GOT3 (cell line): ENCODE data around the gene H3-3A.
"Not testable (repeated sequence)": the region's sequence is repeated elsewhere in the genome, so short reads cannot be mapped to it uniquely, and the experiment has no call there.

ENCODE experiments used
- DNase-seq: peaks from one replicate; lab custom pipeline; 2025; ENCODE audit warnings: mixed read lengths; lab: John Stamatoyannopoulos, UW

H3-3A gene

DNA sequence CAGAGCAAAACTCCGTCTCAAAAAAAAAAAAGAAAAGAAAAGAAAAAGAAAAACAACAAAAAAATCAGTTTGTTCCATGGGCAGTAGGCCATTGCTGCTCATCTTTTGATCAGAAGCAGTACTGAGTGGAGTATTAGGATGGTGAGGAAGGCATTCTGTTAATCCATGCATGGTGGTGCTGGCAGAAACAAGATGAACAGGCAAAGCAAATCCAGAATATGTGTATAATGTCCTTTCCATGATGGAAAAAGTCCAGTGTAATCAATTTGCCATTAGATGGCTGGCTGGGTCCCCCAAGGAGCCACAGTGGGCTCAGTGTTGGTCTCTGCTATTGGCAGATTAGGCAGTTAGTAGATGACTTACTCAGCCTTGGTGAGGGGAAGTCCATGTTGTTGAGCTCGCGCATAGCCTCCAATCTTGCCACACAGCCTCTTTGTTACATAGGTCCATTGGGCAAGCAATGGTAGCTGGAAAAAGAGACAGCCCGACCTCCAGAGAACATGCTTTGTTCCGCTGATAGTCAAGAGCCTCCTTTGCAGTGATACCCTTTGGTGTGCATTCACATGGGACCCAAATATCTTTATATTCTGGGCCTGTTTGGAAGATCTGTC is 23.3 kb downstream of the H3-3A start:
- no peak for DNase-seq

DNA sequence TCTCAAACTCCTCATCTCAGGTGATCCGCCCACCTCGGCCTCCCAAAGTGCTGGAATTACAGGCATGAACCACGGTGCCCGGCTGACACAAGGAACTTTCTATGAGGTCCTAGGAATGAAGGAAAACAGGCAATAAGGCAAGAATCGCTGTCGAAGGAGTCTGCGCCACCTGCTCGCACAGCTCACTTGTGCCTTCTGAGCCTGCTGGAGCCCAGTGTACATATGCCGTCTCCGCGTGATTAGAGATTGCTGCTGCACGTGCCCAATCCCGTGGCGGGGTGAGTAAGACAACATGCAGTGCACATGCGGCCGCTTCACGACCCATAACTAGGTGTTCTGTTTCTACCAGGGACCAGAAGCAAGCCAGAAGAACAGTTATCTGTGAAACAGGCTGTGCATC is 24.3 kb downstream of the H3-3A start:
- DNase-seq: no peak

DNA sequence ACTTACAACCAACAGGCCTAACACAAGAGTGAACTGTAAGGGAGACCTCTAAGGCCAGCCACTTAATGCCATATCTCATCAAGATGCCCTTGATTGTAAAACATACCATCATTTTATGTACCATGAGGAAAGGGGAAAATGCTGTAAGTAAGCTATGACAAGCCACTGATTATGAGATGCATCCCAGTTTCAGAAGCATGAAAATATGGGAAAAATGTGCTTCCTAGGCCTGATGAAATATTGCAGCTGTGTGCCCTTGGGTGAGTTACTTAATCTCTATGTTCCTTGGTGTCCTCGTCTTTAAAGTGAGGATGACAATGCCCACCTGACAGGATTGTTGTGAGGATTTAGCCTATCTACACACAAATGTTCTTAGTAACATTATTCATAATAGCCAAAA is 28.9 kb downstream of the H3-3A start:
- no peak for DNase-seq

DNA sequence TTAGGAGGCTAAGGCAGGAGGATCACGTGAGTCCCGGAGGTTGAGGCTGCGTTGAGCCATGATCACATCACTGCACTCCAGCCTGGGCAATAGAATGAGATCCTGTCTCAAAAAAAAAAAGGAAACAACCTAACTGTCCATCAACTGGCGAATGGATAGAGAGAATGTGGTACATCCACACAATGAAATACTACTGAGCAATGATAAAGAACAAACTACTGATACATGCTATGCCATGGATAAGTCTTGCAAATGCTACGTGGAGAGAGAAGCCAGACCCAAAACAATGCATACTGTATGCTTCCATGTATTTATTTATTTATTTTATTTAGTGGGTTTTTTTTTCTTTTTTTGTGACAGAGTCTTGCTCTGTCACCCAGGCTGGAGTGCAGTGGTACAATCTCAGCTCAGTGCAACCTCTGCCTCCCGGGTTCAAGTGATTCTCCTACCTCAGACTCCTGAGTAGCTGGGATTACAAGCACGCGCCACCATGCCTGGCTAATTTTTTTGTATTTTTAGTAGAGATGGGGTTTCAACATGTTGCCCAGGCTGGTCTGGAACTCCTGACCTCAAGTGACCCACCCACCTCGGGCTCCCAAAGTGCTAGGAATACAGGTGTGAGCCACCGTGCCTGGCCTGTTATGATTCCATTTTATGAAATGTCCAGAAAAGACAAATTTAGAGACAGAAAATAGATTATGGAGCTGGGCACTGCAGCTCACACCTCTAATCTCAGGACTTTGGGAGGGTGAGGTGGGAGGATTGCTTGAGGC is 29.7 kb downstream of the H3-3A start:
- DNase-seq: not testable (repeated sequence)

DNA sequence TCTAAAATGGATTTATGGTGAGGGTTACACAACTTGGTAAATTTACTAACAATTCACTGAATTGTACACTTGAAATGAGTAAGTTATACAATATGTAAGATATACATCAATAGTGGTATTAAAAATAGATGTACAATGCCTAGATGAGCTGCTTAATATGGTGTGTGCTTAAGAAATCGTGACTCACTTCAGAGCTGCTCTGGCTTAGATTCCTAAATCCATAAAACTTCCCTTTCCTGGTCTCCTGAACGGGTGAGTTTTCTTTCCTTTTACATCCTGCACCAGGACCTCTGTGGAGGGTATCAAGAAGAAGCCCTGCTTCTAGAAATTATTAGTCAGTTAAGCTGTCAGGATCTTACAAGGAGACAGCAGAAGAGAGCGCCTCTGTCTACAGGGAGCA is 30.4 kb downstream of the H3-3A start:
- no peak for DNase-seq

DNA sequence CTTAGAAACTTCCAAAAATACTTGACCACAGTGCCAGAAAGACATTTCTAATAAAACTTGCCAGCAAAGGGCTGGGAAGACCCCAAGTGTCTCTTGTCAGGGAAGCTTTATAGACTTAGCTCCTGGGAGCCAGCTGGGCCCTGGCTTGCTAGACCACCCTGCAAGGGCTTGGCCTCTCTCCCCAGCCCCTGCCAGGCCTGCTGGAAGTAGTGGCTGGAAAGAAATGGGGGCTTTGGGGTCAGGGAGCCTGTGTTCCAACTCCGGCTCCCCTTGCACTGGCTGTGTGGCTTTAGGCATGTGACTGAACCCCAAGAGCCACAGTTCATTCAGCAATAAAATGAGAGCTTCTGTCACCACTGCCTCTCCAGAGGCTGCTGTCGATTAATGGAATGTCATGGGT is 31.1 kb downstream of the H3-3A start:
- no peak for DNase-seq

DNA sequence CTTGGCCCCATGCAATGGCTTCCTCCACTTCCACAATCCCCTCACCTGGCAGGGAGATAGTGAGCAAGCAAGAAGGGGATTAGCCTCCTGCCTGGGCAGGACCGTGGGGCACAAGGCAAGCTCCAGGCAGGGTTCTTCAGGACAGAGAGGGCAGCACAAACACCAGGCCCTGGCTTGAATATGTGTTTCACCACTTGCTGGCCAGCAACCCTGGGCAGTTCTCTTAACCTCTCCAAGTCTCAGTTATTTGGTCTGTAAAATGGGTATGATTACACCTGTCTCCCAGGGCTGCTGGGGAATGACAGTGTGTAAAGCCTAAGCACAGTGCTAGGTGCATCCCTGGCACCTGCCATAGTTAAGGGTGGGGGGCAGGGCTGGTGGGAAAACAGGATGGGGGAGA is 31.9 kb downstream of the H3-3A start:
- DNase-seq: no peak

DNA sequence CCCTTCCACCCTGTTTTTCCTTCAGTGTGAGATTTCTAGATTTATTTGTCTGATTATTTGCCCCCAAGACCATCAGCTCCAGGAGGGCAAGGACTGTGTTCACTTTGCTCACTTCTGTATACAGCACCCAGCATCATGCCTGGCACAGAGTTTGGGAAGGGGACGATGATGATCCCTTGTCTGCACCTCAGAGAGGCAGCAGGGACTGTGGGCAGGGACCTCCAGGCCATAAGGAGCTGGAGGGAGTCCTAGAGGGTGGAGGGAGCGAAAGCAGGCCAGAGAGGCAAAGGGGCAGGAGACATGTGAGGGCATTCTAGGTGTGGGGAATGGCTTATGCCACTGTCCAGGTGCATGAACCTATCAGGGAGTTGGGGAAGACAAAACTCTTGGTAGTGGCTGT is 32.8 kb downstream of the H3-3A start:
- DNase-seq: no peak

DNA sequence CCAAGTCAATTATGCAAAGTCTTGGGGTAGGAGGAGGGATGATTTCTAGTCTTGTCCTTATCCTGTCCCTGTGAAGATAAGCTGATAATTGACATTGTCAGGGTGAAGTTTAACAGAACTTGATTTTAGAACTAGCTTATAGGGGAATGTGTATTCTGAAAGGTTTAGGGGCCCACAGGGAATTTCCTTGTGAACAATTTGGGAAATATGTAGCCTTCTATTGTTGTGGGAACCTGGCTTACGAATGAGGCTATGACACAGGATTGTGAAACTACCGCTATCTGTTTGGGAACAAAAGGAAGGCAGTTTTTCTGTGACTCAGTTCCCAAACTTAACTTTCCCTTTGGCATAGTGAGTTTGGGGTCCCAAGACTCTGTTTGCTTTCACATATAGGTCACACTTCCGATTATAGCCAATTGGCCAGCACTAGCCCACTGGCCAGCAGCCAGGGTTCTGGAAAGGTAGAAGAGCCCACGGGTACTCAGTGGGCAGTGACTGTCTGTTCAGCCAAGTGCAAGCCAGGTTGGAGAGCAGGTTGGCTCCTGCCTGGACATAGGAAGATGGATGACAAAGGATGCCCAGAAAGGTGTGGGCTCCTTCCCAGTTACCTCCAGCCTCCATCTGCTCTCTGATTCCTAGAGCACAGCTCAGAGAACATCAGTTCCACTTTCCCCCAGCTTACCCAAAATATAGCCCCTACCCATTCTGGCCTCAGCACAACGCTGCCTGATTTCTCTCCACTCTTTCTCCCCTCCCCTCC is 35.5 kb downstream of the H3-3A start:
- no peak for DNase-seq

DNA sequence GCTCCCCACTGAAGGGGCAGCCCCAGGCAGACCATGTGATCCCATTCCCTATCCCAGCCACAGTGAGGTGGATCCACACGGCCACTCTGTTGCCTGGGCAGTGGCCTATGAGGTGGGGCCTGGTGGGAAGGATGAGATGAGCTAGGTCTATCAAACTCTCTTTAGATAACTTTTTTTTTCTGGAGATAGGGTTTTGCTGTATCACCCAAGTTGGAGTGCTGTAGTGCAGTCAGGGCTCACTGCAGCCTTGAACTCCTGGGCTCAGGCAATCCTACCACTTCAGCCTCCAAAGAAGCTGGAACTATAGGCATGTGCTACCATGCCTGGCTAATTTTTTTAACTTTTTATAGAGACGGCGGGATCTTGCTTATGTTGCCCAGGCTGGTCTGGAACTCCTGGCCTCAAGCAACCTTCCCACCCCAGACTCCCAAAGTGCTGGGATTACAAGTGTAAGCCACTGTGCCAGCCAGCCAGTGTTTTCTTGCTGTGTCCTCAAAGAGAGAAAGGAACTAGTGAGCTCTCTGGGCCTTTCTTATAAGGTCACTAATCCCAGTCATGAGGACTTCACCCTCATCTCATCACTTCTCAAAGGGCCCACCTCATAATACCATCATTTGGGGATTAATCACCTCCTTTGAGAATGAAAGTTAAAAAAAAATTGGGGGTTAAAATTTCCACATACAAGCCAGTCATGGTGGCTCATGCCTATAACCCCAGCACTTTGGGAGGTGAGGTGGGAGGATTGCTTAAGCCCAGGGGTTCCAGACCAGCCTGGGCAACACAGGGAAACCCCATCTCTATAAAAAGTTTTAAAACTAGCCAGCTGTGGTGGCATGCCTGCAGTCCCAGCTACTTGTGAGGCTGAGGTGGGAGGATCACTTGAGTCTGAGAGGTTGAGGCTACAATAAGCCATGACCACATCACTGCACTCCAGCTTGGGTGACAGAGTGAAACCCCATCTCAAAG is 36.6 kb downstream of the H3-3A start:
- no peak for DNase-seq

DNA sequence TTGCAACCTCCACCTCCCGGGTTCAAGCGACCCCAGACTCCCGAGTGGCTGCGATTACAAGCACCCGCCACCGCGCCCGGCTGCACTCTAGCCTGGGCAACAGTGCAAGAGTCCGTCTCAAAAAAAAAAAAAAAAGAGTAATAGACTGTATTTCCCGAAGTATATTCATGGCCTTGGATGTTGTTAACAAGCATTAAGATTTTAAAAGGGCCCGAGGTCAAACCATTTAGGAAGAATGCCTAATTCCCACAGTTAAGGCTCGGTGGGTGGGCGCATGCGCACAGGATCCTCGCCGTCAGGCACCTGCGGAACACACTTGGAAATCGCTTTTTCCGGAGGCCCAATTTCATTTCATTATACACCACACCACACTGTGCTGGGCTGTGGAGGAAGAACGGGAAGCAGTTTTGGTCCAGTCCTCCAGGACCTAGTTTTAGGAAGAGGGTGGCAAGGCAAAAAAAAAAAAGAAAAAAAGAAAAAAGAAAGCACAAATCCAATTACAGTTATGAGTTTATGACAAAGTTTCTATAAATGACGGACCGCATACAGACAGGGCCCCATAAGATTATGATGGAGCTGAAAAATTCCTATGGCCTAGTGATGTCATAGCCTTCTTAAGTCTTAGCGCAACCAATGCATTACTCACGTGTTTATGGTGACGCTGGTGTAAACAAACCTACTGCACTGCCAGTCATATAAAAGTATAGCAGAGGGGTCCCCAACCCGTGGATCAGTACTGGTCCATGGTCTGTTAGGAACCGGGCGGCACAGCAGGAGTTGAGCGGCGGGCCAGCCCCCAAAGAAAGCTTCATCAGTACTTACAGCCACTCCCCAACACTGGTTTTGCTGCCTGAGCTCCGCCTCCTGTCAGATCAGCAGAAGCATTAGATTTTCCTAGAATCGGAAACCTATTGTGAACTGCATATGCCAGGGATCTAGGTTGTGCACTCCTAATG is 38.2 kb downstream of the H3-3A start:
- DNase-seq: no peak

DNA sequence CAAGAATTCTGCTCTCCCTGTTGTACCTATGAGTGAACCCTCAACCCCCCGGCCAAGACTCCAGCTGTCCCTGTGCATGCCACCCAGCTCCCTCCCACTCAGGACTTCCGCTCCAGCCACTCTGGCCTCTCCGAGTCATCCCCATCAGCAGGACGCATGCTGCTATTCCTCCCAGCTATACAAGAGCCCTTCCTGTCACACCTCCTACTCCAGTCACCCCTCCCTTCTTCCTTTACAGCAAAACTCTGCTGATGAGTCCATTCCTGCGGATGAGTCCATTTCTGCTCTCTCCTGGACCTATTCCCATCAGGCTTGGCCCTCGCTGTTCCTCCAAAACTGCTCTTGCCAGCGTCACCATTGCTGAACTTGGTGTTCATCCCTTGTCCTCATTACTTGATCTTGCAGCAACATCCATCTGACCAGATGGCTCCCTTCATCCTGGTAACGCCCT is 42.2 kb downstream of the H3-3A start:
- no peak for DNase-seq

DNA sequence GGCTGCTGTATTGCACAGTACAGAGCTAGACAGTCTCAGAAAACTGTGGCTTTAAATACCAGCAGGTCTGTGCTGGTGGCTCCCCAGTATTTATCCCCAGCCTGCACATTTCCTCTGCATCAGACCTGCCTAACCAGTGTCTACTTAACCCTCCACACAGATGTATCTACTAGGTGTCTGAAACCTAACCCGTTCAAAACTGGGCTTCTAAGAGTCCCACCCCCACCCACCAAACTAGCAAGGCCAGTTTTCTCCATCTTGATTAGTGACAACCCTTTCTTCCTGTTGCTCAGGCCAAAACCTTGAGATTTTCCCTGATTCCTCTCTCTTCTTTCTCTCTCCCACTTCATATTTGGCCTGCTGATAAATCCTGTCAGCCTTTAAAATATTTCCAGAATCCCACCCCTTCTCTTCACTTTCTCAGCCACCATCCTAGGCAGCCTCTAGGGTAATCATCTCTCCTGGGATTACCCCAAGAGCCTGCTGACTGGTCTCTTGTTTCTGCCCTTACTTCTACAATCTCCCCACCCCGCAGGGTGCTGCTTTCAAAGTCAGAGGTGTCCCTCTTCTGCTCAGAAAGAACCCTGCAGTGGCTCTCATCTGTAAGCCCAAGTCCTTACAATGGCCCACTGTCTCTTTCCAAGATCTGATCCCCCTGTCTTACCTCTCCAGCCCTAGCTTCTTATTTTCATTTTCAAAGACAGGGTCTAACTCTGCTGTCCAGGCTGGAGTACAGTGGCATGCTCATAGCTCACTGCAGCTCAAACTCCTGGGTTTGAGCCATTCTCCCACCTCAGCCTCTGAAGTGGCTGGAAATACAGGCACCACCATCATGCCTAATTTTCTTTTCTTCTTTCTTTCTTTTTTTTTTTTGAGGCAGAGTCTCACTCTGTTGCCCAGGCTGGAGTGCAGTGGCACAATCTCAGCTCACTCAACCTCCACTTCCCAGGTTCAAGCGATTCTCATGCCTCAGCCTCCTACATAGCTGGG is 45.2 kb downstream of the H3-3A start:
- no peak for DNase-seq

DNA sequence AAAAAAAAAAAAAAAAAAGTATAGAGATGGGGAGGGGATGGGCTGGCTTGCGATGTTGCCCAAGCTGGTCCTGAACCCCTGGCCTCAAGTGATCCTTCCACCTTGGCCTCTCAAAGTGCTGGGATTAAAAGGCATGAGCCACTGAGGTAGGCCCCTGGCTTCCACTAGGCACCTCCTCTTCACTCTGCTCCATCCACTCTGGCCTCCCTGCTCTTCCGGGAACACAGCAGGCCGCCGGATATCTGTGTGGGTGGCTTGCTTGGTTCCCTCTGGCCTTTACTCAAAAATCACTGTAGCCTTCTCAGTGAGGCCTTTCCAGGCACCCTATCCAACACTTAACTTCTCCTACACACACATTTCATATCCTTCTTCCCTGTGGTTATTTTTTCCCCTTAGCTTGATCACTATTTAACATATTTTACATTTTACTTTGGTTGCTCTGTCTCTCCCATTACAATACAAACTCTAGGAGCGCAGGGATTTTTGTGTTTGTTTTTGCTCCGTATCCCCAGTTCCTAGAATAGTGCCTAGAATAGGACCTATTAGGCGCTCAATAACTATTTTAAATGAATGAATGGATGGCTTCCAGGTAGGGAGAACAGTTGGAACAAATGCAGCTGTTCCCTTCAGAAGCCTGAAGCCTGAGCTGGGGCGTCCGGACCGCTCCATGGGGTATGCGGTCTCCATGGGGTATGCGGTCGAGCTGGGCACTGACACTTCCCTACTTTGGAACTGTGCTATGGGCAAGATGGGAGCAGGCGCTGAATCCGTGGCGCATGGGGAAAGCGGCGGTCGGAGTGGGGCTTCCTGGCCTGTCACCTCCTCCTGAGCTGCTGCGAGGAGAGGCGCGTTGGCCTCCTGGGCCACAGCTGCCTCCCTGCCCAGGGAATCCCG is 46.7 kb downstream of the H3-3A start:
- DNase-seq: no peak

DNA sequence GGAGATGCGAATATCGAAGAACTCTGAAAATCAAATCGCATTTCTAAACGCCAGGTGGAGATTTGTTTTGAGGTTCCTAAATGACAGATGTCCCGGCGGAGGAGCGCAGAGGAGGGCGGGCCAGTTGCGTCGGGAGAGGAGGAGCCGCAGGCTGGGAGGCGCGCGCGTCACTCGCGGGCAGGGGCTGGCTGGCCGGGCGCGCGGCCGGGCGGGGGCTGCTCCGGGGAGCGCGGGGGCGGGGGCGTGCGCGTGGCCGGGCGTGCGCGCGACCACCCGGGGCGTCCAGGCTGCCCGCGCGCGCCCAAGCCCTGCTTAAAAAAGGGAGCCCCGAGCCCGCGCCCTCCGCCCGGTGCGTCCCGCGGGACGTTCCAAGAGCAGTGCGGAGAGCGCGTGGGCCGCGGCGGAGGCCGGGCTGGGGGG is 47.3 kb downstream of the H3-3A start:
- DNase-seq: no peak

DNA sequence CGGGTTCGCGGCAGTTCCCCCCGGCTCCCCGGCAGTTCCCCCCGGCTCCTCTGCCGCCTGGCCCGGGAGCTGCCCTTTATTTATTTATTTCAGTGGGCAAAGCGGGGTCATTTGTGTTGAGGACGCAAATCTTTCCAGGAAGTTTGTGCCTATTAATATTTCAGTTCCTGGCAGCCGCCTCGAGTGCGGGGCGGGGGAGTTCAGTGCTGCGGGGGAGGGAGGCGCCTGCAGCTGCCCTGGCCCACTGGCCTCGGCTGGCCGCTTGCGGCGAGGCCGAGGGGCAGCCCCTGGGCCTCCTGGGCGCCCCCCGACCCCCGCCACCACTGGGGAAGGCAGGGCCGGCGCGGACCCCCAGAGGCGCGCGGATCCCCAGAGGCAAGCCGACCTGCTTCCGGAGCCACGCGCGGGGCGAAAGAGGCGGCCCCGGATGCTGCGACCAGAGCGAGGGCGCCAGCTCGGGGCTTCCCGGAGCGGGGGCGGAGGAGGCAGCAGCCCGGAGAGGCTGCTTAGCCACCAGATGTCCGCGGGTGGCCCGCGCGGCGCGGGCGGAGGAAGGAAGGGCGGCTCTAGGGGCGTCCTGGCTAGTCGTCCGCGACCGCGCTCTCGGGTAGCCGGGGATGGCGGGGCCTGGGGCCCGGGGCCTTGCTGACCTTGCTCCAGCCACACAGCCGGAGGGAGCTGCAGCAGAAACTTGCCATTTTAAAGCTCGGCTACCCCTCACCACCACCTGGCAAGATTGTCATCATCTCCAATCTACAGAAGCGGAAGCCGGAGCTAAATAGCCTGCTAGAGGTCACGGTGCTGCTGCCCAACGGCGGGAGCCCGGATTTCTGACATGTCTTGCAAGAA is 48.0 kb downstream of the H3-3A start:
- no peak for DNase-seq

DNA sequence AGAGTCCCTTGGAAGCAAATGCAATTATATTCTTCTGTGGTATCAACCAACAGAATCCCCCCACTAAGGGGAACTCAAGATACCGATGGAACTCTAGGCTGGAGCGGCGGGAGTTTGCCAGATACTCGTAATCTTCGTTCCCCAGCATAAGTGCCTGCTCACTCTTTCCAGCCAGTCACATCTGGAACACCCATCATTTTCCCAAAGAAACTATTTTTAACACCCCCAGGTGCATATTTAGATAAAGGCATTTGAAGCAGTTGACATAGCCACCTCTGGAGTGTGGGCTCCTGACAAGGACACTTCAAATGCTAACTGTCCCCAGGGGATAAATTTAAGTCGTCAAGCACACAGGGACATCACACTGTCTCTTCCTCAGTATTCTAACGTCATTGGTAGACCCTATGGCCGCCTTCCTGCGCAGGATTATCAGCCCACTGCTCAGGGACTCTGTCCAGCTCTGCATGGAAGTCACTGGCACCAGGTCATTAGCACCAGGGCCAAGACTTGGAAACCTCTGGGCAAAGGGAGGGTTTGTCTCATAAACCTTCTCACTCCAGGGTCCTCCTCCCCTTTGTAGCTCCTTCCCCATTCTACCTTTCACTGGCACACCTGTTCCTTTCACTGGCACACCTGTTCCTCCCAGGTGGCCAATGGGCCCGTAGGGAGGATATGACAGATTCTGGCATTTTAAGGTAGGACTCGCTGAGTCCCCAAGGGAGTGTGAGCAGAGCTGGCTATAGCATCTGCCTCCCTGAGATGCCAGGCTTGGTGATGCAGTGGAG is 48.8 kb downstream of the H3-3A start:
- DNase-seq: no peak
